ENCODE measurements around the gene LRRC45. TPM values are rescaled to one million over a fixed set of nuclear protein-coding genes. Genes with fewer than 3 reads are reported as not detected.
A peak's percentile ranks its signal among the peaks of the same experiment; 100 is the strongest.

The LRRC45 gene
- total and polyA plus RNA-seq, 9 of the 15 experiments (the other 6 are each of a cell fraction or from before 2014, with no cell fraction given), result 3.5 to 21.5 (median 11.2) TPM; not detected in 2

GRCh38 chr17:82030470-82031302 is 7.6 kb downstream of the LRRC45 start (continued):
- TF ChIP-seq ETS1 (conservative IDR thresholded peaks at IDR 0.05; ENCODE audit: control insufficient read depth, low read depth, low read length) (no peak; the same call in 1 of the 2 replicates), GTF2F1 (IDR thresholded peaks at IDR 0.05; ENCODE audit: low read depth, low read length) (0 out of 2 replicates have a peak, but pooled peaks have one; percentile 13), ETV5 (CRISPR knock-in tag; IDR thresholded peaks at IDR 0.05; ENCODE audit: low read depth) (peak; percentile 81), CUX1 (CRISPR knock-in tag; IDR thresholded peaks at IDR 0.05) (no peak), STAT6 (CRISPR knock-in tag; IDR thresholded peaks at IDR 0.05) (0 out of 2 replicates have a peak, but pooled peaks have one; percentile 45), ARHGAP35 (IDR thresholded peaks at IDR 0.05; ENCODE audit: partially characterized antibody) (no peak), CBX8 (IDR thresholded peaks at IDR 0.05; ENCODE audit: borderline replicate concordance, extremely low read depth, low read depth, low read length, poor library complexity, severe bottlenecking) (no peak), HNRNPLL (IDR thresholded peaks at IDR 0.05; ENCODE audit: low read depth, low read length, poor library complexity, severe bottlenecking) (peak; percentile 25), ATF7 (IDR thresholded peaks at IDR 0.05) (peak; percentile 42; the same call in 1 of the 2 replicates), CREBBP (IDR thresholded peaks at IDR 0.05; ENCODE audit: low read depth, low read length) (no peak), JUNB (CRISPR knock-in tag; conservative IDR thresholded peaks at IDR 0.05) (no peak), NEUROD1 (IDR thresholded peaks at IDR 0.05; ENCODE audit: borderline replicate concordance, low read depth, low read length, partially characterized antibody) (peak; percentile 49), NR2C1 (IDR thresholded peaks at IDR 0.05) (no peak), NR2C1 (tag; IDR thresholded peaks at IDR 0.05) (no peak), RFX7 (CRISPR knock-in tag; IDR thresholded peaks at IDR 0.05) (no peak), TGIF2 (CRISPR knock-in tag; IDR thresholded peaks at IDR 0.05) (no peak), SUPT5H (IDR thresholded peaks at IDR 0.05) (peak; percentile 59; the same call in 1 of the 2 replicates)
